Brain pericyte (primary cell): ENCODE measurements around the gene MKNK1.

Experiments
- DNase-seq: peaks from one replicate; pipeline ENCODE4 v3.0.0-alpha.2; 2012; ENCODE audit warnings: low read depth, low spot score

Gene MKNK1

GRCh38 chr1:46523496-46524353 is 80.3 kb downstream of the MKNK1 start:
- DNase-seq, result no peak

- no peak for DNase-seq
Measured at GRCh38 chr1:46522969-46523320, 81.1 kb downstream of the MKNK1 start.

GRCh38 chr1:46522184-46522968 is 81.7 kb downstream of the MKNK1 start:
- no peak for DNase-seq

- DNase-seq, result no peak
Measured at GRCh38 chr1:46521414-46521813, 82.7 kb downstream of the MKNK1 start.

GRCh38 chr1:46520063-46520911 is 83.8 kb downstream of the MKNK1 start:
- DNase-seq, result no peak

GRCh38 chr1:46519209-46519608 is 84.9 kb downstream of the MKNK1 start:
- DNase-seq, result no peak

- no peak for DNase-seq
Measured at GRCh38 chr1:46517932-46518498, 86.1 kb downstream of the MKNK1 start.

- DNase-seq, result no peak
Measured at GRCh38 chr1:46517010-46517600, 87.0 kb downstream of the MKNK1 start.

GRCh38 chr1:46516200-46516950 is 87.7 kb downstream of the MKNK1 start:
- DNase-seq, result no peak

GRCh38 chr1:46515576-46515975 is 88.5 kb downstream of the MKNK1 start:
- no peak for DNase-seq

GRCh38 chr1:46513536-46513935 is 90.5 kb downstream of the MKNK1 start:
- no peak for DNase-seq

GRCh38 chr1:46512792-46513190 is 91.3 kb downstream of the MKNK1 start:
- no peak for DNase-seq

- no peak for DNase-seq
Measured at GRCh38 chr1:46512135-46512791, 91.8 kb downstream of the MKNK1 start.

GRCh38 chr1:46510998-46511365 is 93.1 kb downstream of the MKNK1 start:
- no peak for DNase-seq

GRCh38 chr1:46510341-46510997 is 93.6 kb downstream of the MKNK1 start:
- no peak for DNase-seq

GRCh38 chr1:46508757-46509156 is 95.3 kb downstream of the MKNK1 start:
- no peak for DNase-seq
